NCI-H1417 treated with DMSO at 0.1 percent for 48 hours (cell line): Measurements from ENCODE around the gene CLDN12.
A peak's percentile ranks its signal among the peaks of the same experiment; 100 is the strongest.
"Not testable (repeated sequence)": the region's sequence is repeated elsewhere in the genome, so short reads cannot be mapped to it uniquely, and the experiment has no call there.

Experiments
- DNase-seq: peaks from one replicate; lab custom pipeline; 2025; lab: John Stamatoyannopoulos, UW

The CLDN12 gene

DNA sequence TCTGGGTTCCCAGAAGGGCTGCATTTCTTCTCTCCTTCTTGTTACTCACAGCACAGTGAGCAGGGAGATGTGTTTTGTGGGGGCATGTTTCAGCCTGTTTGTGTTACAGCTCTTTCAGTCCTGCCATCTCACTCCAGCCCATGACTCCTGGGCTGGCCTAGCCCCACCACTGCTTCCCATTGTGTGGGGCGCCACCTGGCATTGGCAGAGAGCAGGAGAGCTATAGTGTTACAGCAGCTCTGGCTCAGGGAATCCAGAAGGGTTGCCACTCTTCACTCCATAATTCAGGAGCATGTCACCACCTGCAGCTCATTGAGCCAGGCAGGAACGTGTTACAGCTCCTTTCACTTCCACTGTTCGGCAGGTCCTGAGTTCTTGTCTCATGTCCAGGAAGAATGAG is 30.0 kb downstream of the CLDN12 start:
- DNase-seq, result no peak

DNA sequence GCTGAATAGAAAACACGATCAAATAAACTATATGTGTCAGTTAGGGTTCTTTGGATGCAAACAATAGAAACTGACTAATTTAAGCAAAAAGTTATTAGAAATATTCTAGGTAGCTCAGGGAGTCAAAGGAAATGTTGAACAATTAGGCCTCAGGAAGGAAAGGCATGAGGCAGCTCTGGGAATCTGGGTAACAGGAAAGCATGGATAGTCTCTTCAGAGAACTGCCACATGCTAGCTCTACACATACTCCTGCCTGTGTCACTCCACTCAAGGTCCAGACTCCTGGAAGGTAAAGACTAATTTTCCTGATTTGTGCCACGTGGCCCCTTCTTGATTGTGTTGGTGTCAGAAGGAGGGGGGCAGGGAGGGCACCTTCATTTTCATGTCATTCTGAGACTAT is 42.4 kb downstream of the CLDN12 start:
- no peak for DNase-seq

DNA sequence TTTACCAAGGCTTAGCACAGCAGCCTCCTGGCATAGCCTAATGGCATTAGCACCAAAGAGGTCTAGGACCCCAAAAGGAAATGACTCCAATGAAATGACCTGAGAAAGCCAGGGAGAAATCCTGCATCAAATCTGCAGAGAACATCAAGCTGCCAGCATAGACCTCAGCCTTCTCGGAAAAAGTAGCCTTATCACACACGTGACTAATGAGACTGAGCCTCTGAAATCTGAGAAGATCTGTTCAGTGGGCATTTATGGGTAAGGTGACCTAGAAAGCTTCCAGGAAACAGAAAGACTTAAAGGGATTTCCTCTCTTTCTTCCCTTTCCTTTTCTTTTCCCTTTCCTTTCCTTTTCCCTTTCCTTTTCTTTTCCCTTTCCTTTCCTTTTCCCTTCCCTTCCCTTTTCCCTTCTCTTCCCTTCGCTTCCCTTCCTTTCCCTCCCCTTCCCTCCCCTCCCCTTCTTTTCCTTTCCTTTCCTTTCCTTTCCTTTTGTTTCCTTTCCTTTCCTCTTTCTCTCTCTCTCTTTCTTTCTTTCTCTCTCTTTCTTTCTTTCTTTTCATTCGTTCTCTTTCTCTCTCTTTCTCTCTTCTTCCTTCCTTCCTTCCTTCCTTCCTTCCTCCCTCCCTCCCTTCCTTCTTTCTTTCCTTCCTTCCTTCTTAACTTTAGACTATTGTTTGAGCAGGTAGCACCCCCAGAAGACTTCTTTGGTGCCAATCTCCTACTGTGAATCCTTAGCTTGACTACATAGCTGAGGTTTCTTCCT is 43.1 kb downstream of the CLDN12 start:
- DNase-seq, result no peak

DNA sequence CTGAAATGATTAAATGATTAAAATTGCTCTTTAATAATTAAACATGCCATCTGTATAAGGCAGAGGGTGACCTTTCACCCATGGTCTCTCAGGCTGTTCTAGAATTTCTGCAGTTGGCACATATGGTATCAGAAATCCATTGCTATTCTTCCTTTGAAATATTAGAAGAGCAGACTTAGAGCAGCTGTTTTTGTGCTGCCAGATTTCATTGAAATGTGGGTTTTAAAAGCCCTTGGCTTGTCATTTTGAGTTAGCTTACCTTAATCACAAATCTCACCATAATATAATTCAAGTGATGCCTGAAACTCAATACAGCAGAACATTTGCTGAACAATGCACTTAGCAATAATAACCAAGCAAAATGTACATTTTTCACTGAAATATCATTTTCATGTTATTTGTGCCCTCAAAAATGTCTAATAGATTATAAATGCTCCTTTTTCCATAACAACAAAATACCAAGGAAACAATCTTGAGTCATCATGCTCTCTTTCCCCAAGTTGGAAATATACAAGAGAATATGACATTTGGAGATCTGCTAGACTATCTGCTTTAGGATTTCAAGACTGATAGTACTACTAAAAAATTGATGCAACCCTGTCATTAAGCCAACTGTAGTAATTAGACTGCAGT is 50.1 kb downstream of the CLDN12 start:
- no peak for DNase-seq

DNA sequence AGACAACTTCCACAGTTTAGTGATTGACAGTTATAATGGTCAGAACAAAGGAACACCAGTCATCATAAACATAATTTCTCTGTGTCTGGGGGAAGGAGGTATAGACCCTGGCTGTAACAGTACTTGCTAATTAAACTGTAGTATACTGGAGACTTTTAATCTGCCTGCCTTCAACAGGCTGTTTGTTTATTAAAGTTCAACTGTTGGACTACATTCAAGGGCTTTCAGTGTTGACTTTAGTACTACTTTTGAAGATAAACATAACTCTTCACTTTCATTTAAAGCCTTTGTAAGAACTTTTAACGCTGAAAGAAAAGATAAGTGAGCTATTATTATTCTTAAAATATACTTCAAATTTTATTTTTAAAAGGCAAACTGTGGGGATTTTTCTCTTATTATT is 50.7 kb downstream of the CLDN12 start:
- no peak for DNase-seq

DNA sequence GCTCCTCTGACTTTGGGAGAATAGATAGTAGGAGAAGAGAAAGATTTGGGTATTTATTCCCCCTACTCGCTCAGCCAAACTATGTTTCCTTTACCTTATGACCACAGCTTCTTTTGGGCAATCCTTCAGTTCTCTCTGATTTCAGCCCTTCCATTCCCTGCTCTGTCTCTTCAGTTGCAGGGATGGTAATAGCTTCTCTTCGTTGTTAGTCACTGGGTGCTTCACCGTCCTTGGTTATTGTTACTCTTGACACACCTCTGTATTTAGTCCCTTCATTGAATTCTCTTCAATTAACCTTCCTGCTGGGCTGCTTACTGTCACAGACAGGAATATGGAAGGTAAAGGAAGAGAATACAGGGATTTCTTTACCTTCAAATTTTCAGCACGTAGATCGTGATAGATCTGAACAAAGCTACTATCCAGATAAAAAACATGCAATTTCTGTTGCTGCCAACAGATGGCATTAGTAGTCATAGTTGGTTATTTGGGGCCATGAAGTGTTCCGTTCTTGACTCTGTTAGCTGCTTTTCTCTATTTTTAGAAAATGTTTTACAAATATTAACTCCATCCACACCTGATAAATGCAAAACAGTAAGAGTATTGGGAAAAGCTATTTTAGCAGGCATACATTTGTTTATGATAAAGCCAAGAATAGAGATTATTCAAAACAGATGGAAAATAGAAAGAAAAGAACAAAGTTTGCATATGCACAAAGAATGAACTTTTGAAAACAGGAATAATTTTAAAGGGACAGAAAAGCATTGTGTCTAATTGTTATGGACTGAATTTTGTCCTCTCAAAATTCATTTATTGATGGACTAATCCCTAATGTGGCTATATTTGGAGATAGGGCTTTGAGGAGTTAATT is 52.1 kb downstream of the CLDN12 start:
- peak; percentile 53 for DNase-seq

DNA sequence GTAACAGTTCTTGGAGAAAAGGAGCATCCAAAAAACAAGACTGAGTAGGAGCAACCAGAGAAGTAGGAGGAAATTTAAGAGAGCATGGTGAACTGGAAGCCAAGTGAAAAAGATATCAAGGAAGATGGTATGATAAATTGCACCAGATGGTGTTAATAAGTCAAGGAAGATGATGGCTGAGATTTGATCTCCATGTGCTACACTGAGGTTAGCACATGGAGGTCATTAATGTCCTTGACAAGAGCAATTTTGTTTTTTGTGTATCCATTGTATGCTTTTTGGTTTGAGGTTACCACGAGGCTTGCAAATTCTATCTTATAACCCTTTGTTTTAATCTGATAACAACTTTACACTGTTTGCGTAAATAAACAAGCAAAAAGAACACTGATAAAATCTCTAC is 54.8 kb downstream of the CLDN12 start:
- DNase-seq, result no peak

DNA sequence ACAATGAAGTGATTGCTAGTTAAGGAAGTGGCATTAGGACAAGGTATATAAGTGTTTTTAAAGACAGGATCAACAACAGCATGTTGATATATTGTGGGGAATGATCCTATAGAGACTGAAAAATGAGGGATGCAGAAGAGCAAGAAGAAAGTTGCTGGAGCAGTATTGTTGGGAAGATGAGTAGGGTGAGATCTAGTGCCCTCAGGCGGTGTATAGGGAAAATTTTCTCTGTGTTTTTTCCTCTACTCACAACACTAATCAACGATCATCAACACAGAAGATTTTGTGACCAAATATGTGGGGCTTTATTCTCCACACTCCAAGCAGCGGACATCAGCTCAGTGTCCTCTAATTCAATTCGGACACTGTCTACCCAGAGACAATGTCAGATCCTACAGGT is 56.6 kb downstream of the CLDN12 start:
- no peak for DNase-seq

DNA sequence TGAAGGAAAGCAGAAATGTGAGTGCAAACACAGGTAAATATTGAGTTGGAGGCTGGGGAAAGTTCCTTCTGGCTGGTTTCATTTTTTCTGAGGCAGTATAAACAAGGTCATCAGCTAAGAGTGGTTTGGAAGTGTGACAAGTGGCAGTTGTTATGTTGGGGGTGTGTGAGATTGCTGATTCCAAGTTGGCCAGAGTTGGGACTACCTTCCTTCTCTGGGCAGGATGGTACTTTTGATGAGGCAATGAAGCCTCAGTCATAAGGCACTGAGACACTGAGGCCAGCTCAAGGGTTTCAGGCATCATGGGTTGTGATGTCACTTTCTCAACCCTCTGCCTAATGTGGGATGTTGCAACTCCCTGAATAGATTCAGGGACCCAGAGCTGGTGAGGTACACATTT is 58.0 kb downstream of the CLDN12 start:
- DNase-seq, result no peak

DNA sequence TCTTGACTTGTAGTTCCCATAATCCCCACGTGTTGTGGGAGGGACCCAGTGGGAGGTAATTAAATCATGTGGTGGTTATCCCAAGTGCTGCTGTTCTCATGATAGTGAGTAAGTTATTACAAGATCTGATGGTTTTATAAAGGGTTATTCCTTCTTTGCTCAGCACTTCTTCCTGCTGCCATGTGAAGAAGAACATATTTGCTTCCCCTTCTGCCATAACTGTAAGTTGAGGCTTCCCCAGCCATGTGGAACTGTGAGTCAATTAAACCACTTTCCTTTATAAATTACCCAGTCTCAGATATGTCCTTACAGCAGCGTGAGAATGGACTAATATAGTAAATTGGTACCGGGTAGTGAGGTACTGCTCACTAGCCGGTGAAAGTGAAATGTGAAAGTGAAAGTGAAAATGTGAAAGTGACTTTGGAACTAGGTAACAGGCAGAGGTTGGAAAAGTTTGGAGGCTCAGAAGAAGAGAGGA is 59.9 kb downstream of the CLDN12 start:
- DNase-seq, result not testable (repeated sequence)
